Fibroblast of the aortic adventitia (primary cell): ENCODE results near the gene TIA1. TPM values are rescaled to one million over a fixed set of nuclear protein-coding genes. Genes with fewer than 3 reads are reported as not detected.
"Not testable (repeated sequence)": the region's sequence is repeated elsewhere in the genome, so short reads cannot be mapped to it uniquely, and the experiment has no call there.

Experiments
- DNase-seq: peaks from one replicate; pipeline ENCODE4 v3.0.0-alpha.2; 2010; ENCODE audit warnings: low read depth
- H3K4me3 ChIP-seq: 2 replicates; pipeline ENCODE4 v1.5.1; 2011; ENCODE audit warnings: low read depth, mild to moderate bottlenecking, control low read depth, low read length, moderate library complexity
- total RNA-seq: library from RNA; depleted of rRNA; stranded (reverse); fragments of >200 nt; gene quantifications from 2 replicates; pipeline ENCODE4 v1.2.3, GENCODE V29; 2012; ENCODE audit warnings: low replicate concordance
- TF ChIP-seq, protein P1 (sequence below): IDR thresholded peaks from 2 replicates; pipeline ENCODE4 v1.5.1; 2011; ENCODE audit warnings: mild to moderate bottlenecking, low read length, control low read depth, inconsistent platforms; ENCODE audit not compliant: insufficient read depth

Gene TIA1
- total RNA-seq, 1 donor: 79.0 TPM

- DNase-seq: no peak
- TF ChIP-seq, protein P1, sequence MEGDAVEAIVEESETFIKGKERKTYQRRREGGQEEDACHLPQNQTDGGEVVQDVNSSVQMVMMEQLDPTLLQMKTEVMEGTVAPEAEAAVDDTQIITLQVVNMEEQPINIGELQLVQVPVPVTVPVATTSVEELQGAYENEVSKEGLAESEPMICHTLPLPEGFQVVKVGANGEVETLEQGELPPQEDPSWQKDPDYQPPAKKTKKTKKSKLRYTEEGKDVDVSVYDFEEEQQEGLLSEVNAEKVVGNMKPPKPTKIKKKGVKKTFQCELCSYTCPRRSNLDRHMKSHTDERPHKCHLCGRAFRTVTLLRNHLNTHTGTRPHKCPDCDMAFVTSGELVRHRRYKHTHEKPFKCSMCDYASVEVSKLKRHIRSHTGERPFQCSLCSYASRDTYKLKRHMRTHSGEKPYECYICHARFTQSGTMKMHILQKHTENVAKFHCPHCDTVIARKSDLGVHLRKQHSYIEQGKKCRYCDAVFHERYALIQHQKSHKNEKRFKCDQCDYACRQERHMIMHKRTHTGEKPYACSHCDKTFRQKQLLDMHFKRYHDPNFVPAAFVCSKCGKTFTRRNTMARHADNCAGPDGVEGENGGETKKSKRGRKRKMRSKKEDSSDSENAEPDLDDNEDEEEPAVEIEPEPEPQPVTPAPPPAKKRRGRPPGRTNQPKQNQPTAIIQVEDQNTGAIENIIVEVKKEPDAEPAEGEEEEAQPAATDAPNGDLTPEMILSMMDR: no peak
- no peak overlapping the region for H3K4me3 ChIP-seq
Measured at GRCh38 chr2:70201225-70201768, 47.1 kb downstream of the TIA1 start.

GRCh38 chr2:70199320-70199864 lies 49.0 kb downstream of the TIA1 start:
- no peak overlapping the region for H3K4me3 ChIP-seq
- TF ChIP-seq, protein P1: no peak
- DNase-seq: no peak

- no peak for DNase-seq
Measured at GRCh38 chr2:70192516-70192915, 55.9 kb downstream of the TIA1 start.

GRCh38 chr2:70191244-70191735 lies 57.1 kb downstream of the TIA1 start:
- no peak for DNase-seq
- TF ChIP-seq, protein P1: no peak
- H3K4me3 ChIP-seq: peak overlapping the region; percentile 56

More at GRCh38 chr2:70192516-70192915, 55.9 kb downstream of the TIA1 start:
- TF ChIP-seq, protein P1: no peak
- H3K4me3 ChIP-seq: no peak overlapping the region

DNA sequence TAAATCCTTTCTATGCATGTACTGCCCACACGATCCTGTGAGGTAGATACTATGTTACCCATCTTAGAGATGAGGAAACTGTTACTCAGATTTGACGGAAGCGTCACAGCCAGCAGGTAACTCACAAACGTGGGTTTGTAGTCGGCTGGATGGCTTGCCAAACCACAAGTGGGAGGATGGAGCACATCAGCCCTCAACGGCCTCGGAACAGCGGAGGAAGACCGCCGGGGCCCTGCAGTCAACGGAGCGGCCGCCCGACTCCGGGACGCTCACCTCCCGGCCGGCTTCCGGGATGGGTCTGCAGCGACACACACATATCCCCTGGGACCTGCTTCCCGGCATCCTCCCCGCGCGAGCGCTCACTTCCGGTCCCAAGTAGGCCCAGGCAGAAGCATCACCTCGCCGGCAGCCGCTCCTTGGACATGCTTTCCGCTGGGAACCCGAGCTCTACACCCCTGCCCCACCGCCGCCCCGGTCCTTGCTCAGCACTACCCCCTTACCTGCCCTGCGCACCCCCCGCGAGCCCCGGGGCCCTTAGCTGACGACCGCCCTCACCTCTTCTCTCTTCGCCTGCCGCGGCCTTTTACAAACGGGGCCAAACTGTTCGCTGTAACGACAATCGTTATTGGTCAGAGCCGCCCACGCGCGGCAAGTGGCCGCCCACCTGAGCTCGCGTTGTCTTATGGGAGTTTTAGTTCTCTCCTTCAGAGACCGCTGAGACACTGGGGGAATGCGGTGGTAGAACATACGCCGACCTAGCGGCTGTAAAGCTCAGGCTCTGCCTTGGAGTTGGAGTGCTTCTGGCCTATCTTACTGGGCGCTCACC lies 57.8 kb downstream of the TIA1 start, which contains the start of gene C2orf42:
Gene C2orf42, minus strand, starts transcription at position 602 of the 826 bp plus-strand sequence. CDS start 9,034 bp downstream, outside the sequence.
- TF ChIP-seq, protein P1: peak; percentile 29
- peak; percentile 98 for DNase-seq
- peak within 1 kb of the TSS; percentile 91 for H3K4me3 ChIP-seq

- TF ChIP-seq, protein P1: no peak
- no peak for DNase-seq
- H3K4me3 ChIP-seq: no peak overlapping the region
Measured at GRCh38 chr2:70188460-70188859, 60.0 kb downstream of the TIA1 start.

DNA sequence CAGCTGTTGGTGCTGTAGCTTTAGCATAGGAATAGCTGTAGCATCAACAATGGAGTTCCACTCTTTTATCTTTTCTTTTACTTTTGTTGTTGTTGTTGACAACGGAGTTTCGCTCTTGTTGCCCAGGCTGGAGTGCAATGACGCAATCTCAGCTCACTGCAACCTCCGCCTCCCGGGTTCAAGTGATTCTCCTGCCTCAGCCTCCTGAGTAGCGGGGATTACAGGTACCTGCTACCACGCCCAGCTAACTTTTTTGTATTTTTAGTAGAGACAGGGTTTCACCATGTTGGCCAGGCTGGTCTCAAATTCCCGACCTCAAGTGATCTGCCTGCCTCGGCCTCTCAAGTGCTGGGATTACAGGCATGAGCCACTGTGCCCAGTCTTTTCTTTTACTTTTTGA lies 61.3 kb downstream of the TIA1 start:
- not testable (repeated sequence) for H3K4me3 ChIP-seq, DNase-seq
